ENCODE measurements around the gene KCNK7.
"Not testable (repeated sequence)": the region's sequence is repeated elsewhere in the genome, so short reads cannot be mapped to it uniquely, and the experiment has no call there.

- TF ChIP-seq CTCF (IDR thresholded peaks at IDR 0.05; ENCODE audit: insufficient read depth, low read depth, low read length); EZH2 (IDR thresholded peaks at IDR 0.05; ENCODE audit: insufficient read depth, low read length): not testable (repeated sequence)
Observed at GRCh38 chr11:65639228-65639597, 43.6 kb upstream of the KCNK7 start.

Data from astrocyte (in vitro differentiated cells and primary cell).